Stimulated activated CD4-positive, alpha-beta T cell treated with anti-CD3 and anti-CD28 coated beads, Interleukin-2, amount 100 ng/mL, for 24 hours (primary cell): ENCODE data around the gene SPRR2A.
A peak's percentile ranks its signal among the peaks of the same experiment; 100 is the strongest.
"Not testable (repeated sequence)": the region's sequence is repeated elsewhere in the genome, so short reads cannot be mapped to it uniquely, and the experiment has no call there.

ENCODE experiments used
- DNase-seq, 2 donors: peaks; one replicate each; pipeline ENCODE4 v3.0.0-alpha.2; 2020

SPRR2A gene

GRCh38 chr1:153057375-153057774, at the start of gene SPRR2A:
SPRR2A (minus strand) TSS chr1:153057512; CDS start chr1:153056735, 777 bp downstream.
- DNase-seq: no peak

DNA sequence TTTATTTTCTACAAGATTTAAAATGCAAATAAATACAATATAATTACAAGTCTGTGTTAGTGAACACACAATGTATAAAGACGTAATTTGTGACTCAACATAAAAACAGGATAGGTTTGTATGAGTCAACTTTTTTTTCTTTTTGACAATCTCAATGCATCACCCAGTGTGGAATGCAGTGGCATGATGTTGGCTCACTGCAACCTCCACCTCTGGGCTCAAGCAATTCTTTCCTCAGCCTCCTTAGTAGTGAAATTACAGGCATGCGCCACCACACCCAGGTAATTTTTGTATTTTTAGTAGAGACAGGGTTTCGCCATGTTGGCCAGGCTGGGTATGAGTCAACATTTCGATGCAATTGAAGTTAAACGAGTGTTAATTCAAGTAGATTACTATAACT, 42.9 kb upstream of the SPRR2A start:
- DNase-seq: no peak

DNA sequence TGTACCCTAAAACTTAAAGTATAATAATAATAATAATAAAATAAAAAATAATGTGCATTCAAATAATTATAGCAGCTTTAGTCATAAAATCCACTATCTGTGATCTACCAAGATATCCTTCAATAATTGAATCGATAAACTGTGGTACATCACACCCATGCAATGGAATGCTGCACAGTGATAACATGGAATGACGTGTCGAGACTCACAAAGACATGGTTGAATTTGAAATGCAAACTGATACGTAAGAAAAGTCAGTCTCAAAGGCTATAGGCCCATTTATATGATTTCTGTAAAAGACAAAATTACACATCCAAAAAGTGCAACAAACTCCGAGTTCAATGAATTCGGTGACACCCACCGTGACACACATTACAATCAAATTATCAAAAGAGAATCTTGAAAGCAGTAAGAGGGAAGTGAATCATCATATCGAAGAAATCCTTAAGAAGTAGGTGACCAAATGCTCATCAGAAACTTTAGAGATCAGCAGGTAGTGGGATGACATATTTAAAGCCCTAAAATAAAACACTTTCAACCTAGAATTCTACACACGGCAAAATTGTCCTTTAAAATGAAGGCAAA, 42.2 kb upstream of the SPRR2A start:
- DNase-seq: no peak

DNA sequence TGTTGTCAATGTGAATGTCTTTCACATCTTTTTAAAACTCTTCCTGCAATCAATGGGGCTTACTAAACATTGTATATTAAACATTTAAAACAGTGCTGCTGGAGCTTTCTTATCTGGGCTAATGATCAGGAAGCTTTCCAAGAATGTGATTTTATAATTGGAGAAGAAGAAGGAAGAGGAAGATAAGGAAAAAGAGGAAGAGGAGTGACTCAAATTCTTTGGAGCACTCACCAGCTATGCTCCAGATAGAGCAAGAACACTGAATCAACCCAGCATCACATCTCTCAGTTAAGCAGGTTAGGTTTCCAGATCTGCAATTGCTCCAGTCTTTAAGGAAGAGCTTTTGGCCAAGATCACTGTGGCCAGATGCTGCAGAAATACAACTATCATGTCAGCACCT, 38.5 kb upstream of the SPRR2A start:
- DNase-seq: no peak

- DNase-seq: no peak
These were observed 37.1 kb upstream of the SPRR2A start, which contains the start of gene SPRR2E for GRCh38 chr1:153094426-153094825. SPRR2E (minus strand) TSS chr1:153094526; CDS start chr1:153093751, 775 bp downstream.

- DNase-seq: no peak
These were observed 30.3 kb upstream of the SPRR2A start for GRCh38 chr1:153087652-153088051.

DNA sequence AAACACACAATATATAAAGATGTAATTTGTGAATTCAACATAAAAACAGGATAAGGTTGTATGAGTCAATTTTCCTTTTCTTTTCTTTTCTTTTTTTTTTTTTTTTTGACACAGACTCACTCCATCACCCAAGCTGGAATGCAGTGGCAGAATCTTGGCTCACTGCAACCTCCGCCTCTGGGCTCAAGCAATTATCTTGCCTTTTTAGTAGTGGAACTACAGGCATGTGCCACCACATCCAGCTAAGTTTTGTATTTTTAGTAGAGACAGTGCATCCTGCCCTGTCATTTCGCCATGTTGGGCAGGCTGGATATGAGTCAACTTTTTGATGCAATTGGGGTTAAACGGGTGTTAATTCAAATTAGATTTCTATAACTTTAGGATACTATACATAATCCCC, 24.4 kb upstream of the SPRR2A start:
- no peak for DNase-seq

GRCh38 chr1:153072806-153073726, 15.8 kb upstream of the SPRR2A start:
- no peak for DNase-seq

- no peak for DNase-seq
These were observed 14.2 kb upstream of the SPRR2A start, which contains the start of gene SPRR2B for GRCh38 chr1:153071511-153071910. SPRR2B (minus strand) TSS chr1:153071611; CDS start chr1:153070839, 772 bp downstream.

DNA sequence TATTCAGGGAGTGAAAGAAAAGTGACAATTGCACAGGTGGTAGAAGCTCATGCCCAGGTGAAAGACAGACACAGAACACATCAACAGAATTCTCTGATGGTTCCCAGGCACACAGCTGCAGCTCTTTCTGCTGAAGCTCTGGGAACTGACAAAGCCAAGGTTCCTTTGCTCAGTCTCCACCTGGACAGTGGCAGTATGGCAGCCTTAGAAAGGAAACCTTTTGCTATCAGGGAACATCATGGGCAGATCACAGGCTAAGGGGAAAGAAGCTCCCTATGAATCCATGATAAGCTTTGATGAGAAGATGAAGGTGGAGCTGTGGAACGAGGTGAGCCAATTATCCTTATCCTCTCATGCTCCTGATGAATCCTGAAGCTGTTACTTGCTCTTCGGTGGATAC, 12.9 kb upstream of the SPRR2A start:
- no peak for DNase-seq

- DNase-seq: no peak
These were observed 1.8 kb upstream of the SPRR2A start for GRCh38 chr1:153058826-153059784.

DNA sequence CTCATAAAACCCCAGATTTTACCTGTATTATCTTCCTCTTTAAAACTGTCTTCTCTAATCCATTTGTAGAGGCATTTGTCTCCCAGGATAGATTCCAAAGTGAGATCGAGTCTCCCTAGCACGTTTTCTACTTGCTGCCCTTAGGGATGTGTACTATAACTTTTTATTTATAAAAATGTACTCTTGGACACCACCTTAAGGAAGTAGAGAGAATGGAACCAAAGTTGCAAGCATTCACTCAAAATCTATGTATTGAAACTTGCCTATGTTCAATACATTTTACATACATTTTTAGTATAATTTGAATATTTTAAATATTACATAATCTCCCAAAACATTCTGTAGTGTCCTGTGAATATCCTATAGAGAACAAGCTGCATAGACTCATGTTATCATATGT, 842 bp upstream of the SPRR2A start:
- no peak for DNase-seq

- not testable (repeated sequence) for DNase-seq
These were observed 1.2 kb downstream of the SPRR2A start for GRCh38 chr1:153056111-153056510.

DNA sequence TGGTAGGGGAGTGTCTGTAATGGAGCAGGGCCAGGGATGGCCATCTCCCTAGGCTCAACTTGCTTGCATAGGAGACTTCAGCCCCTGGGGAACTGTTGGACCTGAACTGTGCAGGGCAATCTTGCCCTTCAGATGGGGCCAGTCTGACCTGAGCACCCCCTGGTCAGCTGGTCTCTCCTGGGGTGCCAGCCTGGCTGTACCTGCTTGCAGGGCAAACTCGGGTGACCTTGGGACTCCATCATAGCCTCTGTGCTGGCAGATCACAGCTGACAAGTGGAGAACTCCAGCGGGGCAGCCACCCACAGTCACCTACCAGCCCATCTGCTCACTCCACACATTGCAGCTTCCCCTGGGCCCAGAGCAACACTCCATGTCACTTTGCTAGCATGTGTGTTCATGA, 8.1 kb downstream of the SPRR2A start:
- no peak for DNase-seq

- no peak for DNase-seq
These were observed 16.2 kb downstream of the SPRR2A start, which contains the start of gene SPRR2D for GRCh38 chr1:153040950-153041631. SPRR2D (minus strand) TSS chr1:153041120; CDS start chr1:153040346, 774 bp downstream.

GRCh38 chr1:153035211-153035610, 22.1 kb downstream of the SPRR2A start:
- no peak for DNase-seq

GRCh38 chr1:153032677-153033308, 24.5 kb downstream of the SPRR2A start:
- peak in 1 of 2 donors; percentile 2 for DNase-seq

DNA sequence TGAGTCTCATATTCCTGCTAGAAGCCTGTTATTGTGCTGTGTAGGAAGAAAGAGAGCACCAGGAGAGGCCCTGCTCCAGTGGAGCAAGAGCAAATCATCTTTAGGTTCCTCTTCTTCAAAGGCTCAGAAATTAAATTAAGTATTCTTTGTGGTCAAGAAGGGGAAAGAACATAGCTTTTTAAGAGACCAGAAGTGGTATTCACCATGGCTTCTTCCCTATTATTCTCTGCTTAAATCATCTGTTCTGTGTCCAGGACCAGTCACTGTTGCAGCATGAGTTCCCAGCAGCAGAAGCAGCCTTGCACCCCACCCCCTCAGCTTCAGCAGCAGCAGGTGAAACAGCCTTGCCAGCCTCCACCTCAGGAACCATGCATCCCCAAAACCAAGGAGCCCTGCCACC, 25.2 kb downstream of the SPRR2A start:
- no peak for DNase-seq

GRCh38 chr1:153030895-153031294, 26.4 kb downstream of the SPRR2A start, which contains the start of gene SPRR1B:
SPRR1B (plus strand) TSS chr1:153031203; CDS start chr1:153032346, 1,143 bp downstream.
- DNase-seq: no peak

- no peak for DNase-seq
These were observed 28.5 kb downstream of the SPRR2A start for GRCh38 chr1:153028766-153029165.

- DNase-seq: no peak
These were observed 31.5 kb downstream of the SPRR2A start for GRCh38 chr1:153025797-153026196.
